ENCODE data around the gene SH3PXD2B. TPM values are rescaled to one million over a fixed set of nuclear protein-coding genes. Genes with fewer than 3 reads are reported as not detected.

Gene SH3PXD2B
- total RNA-seq, 1 experiment from 2014 or later, result 27.5 TPM

DNA sequence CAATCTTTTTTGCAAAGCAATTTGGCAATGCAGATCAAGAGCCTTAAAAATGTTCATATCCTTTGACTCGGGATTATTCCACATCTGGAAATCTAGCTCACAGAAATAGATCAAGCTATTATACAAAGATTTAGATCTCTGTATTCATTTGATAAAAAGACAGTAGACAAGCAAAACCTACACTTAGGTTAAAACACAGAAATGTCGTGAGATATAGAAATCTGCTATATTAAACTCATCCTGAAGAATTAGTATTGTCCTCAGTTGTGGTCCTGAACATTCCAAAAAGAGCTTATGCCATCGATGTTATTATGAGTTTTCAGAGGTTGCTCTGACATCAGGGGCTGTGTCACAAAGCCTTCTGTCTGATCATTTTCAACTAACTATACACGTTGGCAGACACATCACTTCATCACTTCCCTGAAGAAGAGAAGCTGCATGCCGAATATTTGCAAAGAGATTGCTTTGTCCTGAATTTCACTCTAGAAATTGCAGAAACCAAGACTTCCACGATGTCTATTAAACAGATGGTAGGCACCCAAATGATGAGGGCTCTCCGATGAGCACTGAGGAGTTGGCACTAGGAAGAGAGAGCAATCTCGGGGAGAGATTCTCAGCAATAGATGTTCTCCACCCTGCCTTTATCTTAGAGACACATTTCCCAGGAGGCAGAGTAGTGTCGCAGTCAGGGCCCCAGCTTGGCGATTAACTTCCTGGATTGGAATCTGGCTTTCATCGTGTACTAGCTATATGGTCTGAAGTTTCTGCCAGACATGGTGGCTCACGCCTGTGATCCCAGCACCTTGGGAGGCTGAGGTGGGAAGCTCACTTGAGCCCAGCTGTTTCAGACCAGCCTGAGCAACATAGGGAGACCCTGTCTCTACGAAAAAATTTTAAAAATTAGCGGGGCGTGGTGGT lies 168.8 kb downstream of the SH3PXD2B start:
- Histone ChIP-seq H3K79me2 (ENCODE audit: insufficient read depth, low read length) (peaks cover 28% of the 10 kb centered on the region), H3K9me2 (ENCODE audit: insufficient read depth) (no peaks in the 10 kb centered on the region), H3K27me3 (ENCODE audit: insufficient read depth, low read length) (no peaks in the 10 kb centered on the region), H3K4me1 (ENCODE audit: control insufficient read depth in 1 of 2, insufficient read depth in 2 of 2, low read length in 2 of 2) (peaks cover 11 to 20% of the 10 kb centered on the region in 2 experiments; a peak in 3 of 4 replicates), H3K4me2 (ENCODE audit: low read length) (no peak overlapping the region), H3K4me3 (replicated peaks in 1 of 2; ENCODE audit: low read depth in 1 of 2, low read length in 2 of 2) (no peak overlapping the region), H3K9me3 (ENCODE audit: control insufficient read depth in 1 of 2, insufficient read depth in 1 of 2, low read depth in 1 of 2, low read length in 2 of 2) (no peaks in the 10 kb centered on the region), H2AFZ (ENCODE audit: low read depth, low read length, poor library complexity, severe bottlenecking) (no peak overlapping the region), H3K36me3 (ENCODE audit: control insufficient read depth in 1 of 2, insufficient read depth in 2 of 2, low read length in 2 of 2) (no peaks in the 10 kb centered on the region), H3K9ac (ENCODE audit: low read length) (no peak overlapping the region), H3K27ac (ENCODE audit: low read depth, low read length) (no peak overlapping the region), H4K20me1 (ENCODE audit: insufficient read depth) (no peaks in the 10 kb centered on the region)
- no TSS peak for BruUV-seq (replicated peaks)
- RAD21 ChIA-PET (ENCODE audit: low non-redundant PET in 1 of 2, low total read pairs in 2 of 2, uncharacterized antibody in 2 of 2, unreplicated experiment in 2 of 2), result no interaction called here
- ATAC-seq (no peak), DNase-seq (ENCODE audit: low read depth, low spot score) (no peak)
- intact Hi-C loops (cut with micrococcal nuclease), result no loop called here
- POLR2A ChIA-PET, result interaction anchor here (1.6 kb wide), 1 partner anchor 18 kb away, joined by 5 read pairs; no protein-coding TSS in a partner anchor
- TF ChIP-seq EGR1 (IDR thresholded peaks at IDR 0.05; ENCODE audit: low read depth), result no peak
- no peak for TF ChIP-seq ZBTB33 (IDR thresholded peaks at IDR 0.05; ENCODE audit: extremely low read depth, insufficient replicate concordance, low read length)
- no peak for TF ChIP-seq ELF1 (IDR thresholded peaks at IDR 0.05; ENCODE audit: borderline replicate concordance, low read depth)
- TF ChIP-seq ZNF274 (IDR thresholded peaks at IDR 0.05; ENCODE audit: low read depth, low read length), result no peak
- TF ChIP-seq SP1 (IDR thresholded peaks at IDR 0.05; ENCODE audit: low read depth), result no peak
- no peak for TF ChIP-seq TCF7L2 (IDR thresholded peaks at IDR 0.05; ENCODE audit: borderline replicate concordance, extremely low read depth, insufficient read depth, insufficient read length)
- TF ChIP-seq FOSL1 (IDR thresholded peaks at IDR 0.05; ENCODE audit: low read depth), result no peak
- no peak for TF ChIP-seq CBX3 (IDR thresholded peaks at IDR 0.05; ENCODE audit: low read depth)
- TF ChIP-seq CEBPB (IDR thresholded peaks at IDR 0.05; ENCODE audit: low read depth), result no peak
- no peak for TF ChIP-seq POLR2AphosphoS5 (IDR thresholded peaks at IDR 0.05; ENCODE audit: low read depth, low read length)
- no peak for TF ChIP-seq JUND (IDR thresholded peaks at IDR 0.05)
- no peak for TF ChIP-seq ZFX (IDR thresholded peaks at IDR 0.05)
- no peak for TF ChIP-seq SRF (IDR thresholded peaks at IDR 0.05; ENCODE audit: low read depth)
- TF ChIP-seq ATF3 (IDR thresholded peaks at IDR 0.05), result no peak
- no peak for TF ChIP-seq EZH2 (IDR thresholded peaks at IDR 0.05)
- CTCF ChIA-PET, result interaction anchor here (1.1 kb wide), 1 partner anchor 8 kb away, joined by 8 read pairs; no protein-coding TSS in a partner anchor

Measured in HCT116 (cell line).